HG03571 (cell line): ENCODE results near the gene UGGT2.

Experiments used
- ATAC-seq: cut with Tn5 transposase; IDR thresholded peaks from one replicate; pipeline ENCODE4 v1.9.1; 2021; ENCODE audit not compliant: unreplicated experiment

UGGT2 gene, protein sequence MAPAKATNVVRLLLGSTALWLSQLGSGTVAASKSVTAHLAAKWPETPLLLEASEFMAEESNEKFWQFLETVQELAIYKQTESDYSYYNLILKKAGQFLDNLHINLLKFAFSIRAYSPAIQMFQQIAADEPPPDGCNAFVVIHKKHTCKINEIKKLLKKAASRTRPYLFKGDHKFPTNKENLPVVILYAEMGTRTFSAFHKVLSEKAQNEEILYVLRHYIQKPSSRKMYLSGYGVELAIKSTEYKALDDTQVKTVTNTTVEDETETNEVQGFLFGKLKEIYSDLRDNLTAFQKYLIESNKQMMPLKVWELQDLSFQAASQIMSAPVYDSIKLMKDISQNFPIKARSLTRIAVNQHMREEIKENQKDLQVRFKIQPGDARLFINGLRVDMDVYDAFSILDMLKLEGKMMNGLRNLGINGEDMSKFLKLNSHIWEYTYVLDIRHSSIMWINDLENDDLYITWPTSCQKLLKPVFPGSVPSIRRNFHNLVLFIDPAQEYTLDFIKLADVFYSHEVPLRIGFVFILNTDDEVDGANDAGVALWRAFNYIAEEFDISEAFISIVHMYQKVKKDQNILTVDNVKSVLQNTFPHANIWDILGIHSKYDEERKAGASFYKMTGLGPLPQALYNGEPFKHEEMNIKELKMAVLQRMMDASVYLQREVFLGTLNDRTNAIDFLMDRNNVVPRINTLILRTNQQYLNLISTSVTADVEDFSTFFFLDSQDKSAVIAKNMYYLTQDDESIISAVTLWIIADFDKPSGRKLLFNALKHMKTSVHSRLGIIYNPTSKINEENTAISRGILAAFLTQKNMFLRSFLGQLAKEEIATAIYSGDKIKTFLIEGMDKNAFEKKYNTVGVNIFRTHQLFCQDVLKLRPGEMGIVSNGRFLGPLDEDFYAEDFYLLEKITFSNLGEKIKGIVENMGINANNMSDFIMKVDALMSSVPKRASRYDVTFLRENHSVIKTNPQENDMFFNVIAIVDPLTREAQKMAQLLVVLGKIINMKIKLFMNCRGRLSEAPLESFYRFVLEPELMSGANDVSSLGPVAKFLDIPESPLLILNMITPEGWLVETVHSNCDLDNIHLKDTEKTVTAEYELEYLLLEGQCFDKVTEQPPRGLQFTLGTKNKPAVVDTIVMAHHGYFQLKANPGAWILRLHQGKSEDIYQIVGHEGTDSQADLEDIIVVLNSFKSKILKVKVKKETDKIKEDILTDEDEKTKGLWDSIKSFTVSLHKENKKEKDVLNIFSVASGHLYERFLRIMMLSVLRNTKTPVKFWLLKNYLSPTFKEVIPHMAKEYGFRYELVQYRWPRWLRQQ (N-terminal part only)

DNA sequence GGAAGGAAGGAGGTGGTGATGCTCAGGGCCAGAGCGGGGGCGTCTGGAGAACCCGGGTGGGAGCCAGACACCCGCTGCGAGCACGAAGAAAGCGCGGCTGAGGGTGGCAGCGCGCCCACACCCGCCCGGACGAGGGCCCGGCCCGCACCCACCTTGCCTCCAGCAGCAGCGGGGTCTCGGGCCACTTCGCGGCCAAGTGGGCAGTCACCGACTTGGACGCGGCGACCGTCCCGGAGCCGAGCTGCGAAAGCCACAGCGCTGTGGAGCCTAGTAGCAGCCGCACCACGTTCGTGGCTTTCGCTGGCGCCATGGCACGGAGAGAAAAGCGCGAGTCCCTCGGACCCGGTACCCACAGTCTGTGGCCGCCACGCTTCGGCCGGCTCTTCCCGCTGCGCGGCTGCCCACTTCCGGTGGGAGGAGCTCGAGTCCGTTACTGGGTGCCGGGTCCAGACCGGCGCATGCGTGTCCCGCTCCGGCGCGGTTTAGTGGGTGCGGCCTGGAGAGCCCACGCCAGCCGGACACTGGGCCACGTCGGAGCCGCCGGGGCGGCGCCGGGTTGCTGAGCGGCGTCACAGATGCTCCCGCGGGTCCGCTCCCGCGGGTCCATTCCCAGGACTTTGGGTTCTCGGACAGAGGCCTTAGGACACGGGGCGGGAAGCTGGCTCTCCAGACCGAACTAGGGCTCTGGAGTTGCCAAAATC is at the start of gene UGGT2:
Gene UGGT2 (minus strand): TSS at position 399 of the 701 bp plus-strand sequence. CDS start 89 bp downstream, at position 310.
- peak; percentile 98 for ATAC-seq

DNA sequence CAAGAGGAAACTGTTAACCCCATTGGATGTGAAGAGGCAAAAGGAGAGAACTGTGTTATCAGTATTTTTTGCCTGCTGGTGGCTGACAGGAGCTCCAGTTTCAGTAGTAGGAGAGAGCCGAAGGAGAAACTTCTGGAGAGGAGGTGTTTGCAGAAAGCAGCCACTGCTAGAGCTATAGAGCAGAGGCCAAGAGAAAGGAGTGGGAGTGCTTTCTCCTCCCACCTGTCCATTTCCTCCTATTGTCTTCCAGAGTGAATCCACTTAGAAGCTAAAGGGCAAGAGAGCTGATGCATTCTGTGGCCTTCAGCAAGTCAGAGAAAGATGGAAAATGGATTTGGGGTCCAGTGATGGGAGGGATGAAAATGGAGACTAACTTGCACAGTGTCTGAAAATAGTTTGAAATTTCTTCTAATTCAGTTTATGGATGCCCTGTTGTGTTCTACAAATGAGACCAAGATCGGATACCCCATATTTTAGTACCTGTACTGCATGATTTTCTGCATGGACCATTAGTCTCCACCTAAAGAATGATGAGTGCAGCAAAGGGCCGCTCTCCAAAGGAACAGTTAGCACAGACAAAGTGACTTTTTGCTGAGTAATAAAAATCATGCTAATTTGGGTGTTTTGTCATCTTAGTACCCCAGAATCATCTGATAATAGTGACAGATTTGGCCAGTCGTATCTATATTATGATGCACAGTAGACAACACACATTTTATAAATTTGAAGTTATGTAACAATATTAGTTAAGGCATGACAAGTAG is 47.4 kb upstream of the UGGT2 start:
- ATAC-seq = no peak

DNA sequence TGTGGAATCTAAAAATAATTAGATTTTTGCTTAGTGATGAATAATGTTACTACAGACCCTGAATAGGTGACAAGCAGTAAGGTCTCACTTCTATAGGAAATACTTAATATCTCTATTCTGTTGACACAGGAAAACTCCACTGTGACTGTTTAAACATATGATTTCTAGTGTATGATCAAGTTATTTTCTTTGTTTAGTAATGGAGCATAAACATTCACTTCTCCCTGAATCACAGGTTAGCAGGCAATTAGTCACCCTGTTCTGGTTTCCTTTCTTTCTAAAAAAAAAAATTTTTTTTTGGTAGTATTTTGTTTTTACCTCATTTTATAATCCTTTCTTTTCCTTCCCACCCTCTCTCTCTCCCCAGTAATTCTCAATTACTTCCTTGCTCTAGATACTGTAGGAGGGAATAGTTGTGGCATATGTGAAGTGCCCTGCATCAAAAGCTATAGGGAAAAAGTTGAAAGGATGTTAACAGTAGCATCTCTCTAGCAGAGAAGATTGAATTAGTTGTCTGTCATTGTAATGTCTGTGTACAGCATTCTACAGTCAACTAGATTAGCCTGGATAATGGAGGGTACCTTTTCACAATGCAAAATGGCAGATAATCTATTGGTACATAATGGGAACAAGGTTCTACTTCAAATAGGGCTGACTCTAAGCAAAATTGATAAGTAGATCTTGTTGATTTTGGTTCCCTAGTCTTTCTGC is 40.2 kb upstream of the UGGT2 start:
- no peak for ATAC-seq

- ATAC-seq = no peak
These were observed 38.2 kb upstream of the UGGT2 start for GRCh38 chr13:96091164-96092117.

DNA sequence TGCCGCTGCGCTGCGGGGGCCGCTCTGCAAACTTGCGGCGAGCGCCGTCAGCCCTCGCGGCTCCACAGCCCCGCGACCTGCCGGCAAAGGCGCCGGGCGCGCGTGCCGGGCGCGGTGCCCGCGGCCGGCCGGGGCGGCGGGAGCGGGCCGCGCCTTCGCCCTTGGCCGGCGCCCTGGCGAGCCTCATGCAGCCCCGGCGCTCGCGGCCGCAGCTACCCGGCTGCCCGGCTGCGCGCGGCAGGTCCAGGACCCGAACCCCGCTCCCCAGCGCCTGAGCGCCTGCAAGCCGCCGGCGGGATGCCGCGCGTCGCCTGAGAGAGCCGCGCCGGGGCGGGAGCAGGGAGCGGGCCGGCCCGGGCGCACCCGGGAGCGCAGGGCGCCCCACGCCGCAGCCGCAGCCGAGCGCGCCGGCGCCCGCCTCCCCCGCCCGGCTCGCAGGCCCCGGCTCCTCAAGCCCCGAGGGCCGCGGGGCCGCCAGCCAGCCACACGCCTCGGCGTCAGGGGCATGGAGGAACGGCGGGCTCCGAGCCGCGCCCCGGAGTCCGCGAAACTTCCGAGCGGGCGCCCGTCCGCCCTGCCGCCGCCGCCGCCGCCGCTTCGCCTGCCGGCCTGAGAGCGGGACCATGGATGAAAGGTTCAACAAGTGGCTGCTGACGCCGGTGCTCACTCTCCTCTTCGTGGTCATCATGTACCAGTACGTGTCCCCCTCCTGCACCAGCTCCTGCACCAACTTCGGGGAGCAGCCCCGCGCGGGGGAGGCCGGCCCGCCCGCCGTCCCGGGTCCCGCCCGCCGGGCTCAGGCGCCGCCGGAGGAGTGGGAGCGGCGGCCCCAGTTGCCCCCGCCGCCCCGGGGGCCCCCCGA is 37.3 kb upstream of the UGGT2 start:
- ATAC-seq = no peak

DNA sequence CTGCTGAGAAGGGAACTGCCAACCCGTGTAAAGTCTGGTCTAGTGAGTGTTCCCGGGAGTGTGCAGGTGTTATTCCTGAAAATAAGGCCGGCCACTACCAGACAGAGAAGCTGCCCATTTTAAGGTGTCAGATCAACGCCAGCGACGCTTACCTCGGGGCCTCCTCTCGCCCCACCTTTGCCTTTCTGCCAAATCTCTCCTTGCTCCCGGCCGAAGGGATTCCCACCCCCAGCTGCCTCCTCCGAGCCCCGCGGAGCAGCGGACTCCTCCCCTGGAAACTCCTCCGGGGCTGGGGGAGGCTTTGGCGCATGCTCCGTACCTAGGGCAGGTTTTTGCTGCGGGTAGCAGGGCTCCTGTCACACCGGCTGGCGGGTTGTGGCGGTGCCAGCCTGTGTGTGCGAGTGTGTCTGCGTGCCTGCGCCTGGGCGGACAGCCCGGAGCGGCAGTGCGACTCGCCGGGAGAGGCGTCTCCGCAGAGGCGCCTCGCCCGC is 36.6 kb upstream of the UGGT2 start, which contains the start of gene HS6ST3:
Gene HS6ST3 (plus strand): TSS at position 359 of the 491 bp plus-strand sequence.
- no peak for ATAC-seq

DNA sequence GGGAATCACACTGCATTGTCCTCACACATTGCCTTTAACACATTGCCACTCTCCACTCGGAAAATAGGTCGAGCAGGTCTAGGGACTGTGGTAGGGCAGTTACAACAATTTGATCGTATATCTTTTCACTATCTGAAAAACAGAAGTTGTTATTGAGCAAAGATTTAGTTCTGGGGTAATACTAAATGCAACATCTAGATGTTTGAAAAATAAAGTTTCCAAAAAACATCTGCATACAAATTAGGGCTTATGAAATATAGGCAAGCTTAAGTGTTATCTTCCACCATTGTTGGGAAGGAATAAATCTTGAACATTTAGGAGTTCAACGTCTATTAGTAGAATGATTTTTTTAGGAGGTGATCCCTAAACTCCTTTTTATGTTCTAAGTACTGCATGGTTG is 35.9 kb upstream of the UGGT2 start:
- ATAC-seq = no peak

DNA sequence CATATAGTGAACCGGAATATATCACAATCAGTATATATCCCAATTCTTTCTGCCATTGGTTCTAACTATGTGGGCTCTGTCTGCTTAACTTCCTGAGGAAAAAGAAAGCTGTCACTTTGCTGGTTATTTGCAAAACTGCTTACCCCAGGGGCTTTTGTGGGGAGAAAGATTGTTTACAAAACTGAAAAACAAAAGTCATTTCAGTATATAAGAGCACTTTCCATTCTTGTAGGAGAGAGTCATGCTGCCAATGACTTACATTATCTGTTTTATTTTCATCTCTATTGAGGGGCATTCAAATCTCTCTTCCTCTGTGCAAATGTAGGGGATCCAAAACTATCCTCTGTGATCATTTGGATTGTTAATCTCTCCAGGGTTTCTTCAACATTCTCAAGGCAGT is 33.5 kb upstream of the UGGT2 start:
- no peak for ATAC-seq

GRCh38 chr13:96082640-96083039 is 29.4 kb upstream of the UGGT2 start:
- no peak for ATAC-seq

GRCh38 chr13:96081888-96082287 is 28.7 kb upstream of the UGGT2 start:
- no peak for ATAC-seq

DNA sequence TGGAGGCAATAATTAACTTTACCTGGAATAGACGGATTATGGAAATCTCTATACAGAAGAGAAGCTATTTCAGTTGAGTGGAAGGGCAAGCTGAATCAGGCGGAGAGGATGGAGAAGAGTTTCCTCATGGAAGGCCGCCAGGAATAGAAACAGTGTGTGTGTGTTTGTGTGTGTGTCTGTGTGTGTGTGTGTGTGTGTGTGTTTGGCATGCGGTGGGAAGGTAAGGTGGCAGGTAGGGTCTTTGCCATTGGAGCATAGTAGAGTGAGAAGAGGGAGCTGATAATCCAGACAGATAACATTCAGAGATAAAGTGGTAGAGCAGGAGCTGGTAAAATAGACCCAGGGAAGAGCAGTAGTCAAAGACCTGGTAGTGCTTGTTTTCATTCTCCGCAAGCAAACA is 27.5 kb upstream of the UGGT2 start:
- no peak for ATAC-seq

- ATAC-seq = no peak
These were observed 22.8 kb upstream of the UGGT2 start for GRCh38 chr13:96075953-96076543.

DNA sequence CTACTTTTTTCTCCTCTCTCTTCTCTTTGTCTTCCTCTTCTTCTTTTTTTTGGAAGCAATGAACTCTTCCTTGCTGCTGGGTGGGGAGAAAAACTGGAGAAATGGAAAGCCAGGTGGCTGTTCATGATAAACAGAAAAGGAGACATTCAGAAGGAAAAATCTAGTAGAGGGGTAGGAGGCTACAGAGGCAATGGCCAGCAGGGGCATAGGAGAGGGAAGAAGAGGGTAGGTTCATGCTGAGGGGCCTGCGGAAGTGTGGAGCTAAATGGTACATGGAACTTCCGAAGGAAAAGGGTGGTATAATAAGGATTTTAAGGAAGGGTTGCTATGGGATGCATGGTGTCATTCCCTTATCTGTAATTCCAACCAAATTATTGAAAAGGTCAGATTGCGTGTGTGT is 19.2 kb upstream of the UGGT2 start:
- ATAC-seq = no peak

GRCh38 chr13:96071504-96071903 is 18.3 kb upstream of the UGGT2 start:
- ATAC-seq = no peak

DNA sequence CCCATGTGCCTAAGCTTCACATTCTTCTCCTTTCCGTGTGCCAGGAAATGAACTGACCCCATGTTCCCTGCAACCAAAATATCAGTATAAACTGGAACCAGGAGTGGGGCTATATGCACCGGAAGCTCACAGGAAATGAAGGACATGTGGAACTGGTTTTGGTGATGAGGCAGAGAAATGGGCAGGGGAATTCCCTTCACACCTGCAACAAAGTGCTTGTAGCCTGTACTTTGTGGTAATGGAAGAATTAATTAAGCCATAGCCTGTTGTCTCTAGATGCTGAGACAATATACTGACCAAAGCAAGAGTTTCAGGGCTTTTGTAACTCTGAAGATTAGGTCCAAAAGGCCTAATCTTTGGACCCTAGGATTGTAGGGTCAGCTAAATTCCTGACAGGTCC is 15.5 kb upstream of the UGGT2 start:
- no peak for ATAC-seq

GRCh38 chr13:96065849-96066248 is 12.6 kb upstream of the UGGT2 start:
- ATAC-seq = no peak

GRCh38 chr13:96052656-96053002 is 572 bp downstream of the UGGT2 start:
- peak; percentile 49 for ATAC-seq
